Activated CD4-positive, alpha-beta memory T cell treated with anti-CD3 and anti-CD28 coated beads for 36 hours (primary cell): Measurements from ENCODE around the gene MAPK7. TPM values are rescaled to one million over a fixed set of nuclear protein-coding genes. Genes with fewer than 3 reads are reported as not detected.

ENCODE experiments used
- CTCF ChIA-PET: fragments of 350-600 bp; sonication (Branson Sonifier 250); formaldehyde crosslinking; loops from one replicate; lab custom pipeline; 2021; ENCODE audit warnings: antibody characterized with exemption, inconsistent platforms; lab: Charles Lee
- POLR2A ChIA-PET: fragments of 350-600 bp; sonication (Branson Sonifier 250); formaldehyde crosslinking; loops from one replicate; lab custom pipeline; 2021; ENCODE audit warnings: antibody characterized with exemption; lab: Charles Lee
- DNase-seq: peaks from one replicate; pipeline ENCODE4 v3.0.0-alpha.2; 2020
- H3K27ac Mint-ChIP-seq: one replicate; pipeline ENCODE4 v1.8.0; 2021; ENCODE audit warnings: mixed read lengths
- H3K27me3 Mint-ChIP-seq: one replicate; pipeline ENCODE4 v1.8.0; 2021; ENCODE audit warnings: mixed read lengths
- H3K36me3 Mint-ChIP-seq: one replicate; pipeline ENCODE4 v1.8.0; 2021; ENCODE audit warnings: mixed read lengths
- H3K4me1 Mint-ChIP-seq: one replicate; pipeline ENCODE4 v1.8.0; 2021; ENCODE audit warnings: low read depth, mixed read lengths
- H3K4me3 Mint-ChIP-seq: one replicate; pipeline ENCODE4 v1.8.0; 2021; ENCODE audit warnings: mild to moderate bottlenecking, mixed read lengths
- H3K9me3 Mint-ChIP-seq: one replicate; pipeline ENCODE4 v1.8.0; 2021; ENCODE audit warnings: mixed read lengths
- intact Hi-C: fragments of 100-400 bp; cut with micrococcal nuclease; formaldehyde crosslinking; loops from one replicate; pipeline ENCODE4 v1.15.1; 2023
- total RNA-seq, 2 experiments: library from RNA; stranded (reverse); gene quantifications; one replicate each; pipeline ENCODE4 v1.2.3, GENCODE V29; 2021

The MAPK7 gene
- total RNA-seq, 2 experiments from 2014 or later: 15.4 to 17.2 TPM

DNA sequence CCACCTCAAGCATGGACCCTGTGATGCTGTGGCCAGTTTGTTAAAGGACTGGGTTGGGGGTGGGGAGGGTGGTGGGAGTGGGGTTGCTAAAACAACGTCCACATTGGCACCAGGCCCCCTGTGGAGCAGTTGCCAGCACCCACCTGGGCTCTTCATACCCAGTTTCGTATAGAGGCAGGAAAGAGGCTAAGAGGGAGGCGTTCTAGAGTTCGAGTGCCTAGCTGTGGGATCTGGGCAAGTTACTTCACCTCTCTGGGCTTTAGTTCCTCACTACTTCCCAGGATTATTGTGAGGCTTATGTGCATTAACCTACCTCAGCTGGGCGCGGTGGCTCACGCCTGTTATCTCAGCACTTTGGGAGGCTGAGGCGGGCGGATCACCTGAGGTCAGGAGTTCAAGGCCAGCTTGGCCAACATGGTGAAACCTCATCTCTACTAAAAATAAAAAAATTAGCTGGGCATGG lies 7.3 kb downstream of the MAPK7 start:
- Mint-ChIP-seq H3K9me3 (no peaks in the 10 kb centered on the region), H3K27ac (no peak overlapping the region), H3K4me1 (peaks cover 4% of the 10 kb centered on the region), H3K4me3 (no peak overlapping the region), H3K36me3 (peaks cover 12% of the 10 kb centered on the region), H3K27me3 (no peaks in the 10 kb centered on the region)
- no peak for DNase-seq
- ChIA-PET POLR2A (no interaction called here), CTCF (no interaction called here)
- intact Hi-C loops: no loop called here

DNA sequence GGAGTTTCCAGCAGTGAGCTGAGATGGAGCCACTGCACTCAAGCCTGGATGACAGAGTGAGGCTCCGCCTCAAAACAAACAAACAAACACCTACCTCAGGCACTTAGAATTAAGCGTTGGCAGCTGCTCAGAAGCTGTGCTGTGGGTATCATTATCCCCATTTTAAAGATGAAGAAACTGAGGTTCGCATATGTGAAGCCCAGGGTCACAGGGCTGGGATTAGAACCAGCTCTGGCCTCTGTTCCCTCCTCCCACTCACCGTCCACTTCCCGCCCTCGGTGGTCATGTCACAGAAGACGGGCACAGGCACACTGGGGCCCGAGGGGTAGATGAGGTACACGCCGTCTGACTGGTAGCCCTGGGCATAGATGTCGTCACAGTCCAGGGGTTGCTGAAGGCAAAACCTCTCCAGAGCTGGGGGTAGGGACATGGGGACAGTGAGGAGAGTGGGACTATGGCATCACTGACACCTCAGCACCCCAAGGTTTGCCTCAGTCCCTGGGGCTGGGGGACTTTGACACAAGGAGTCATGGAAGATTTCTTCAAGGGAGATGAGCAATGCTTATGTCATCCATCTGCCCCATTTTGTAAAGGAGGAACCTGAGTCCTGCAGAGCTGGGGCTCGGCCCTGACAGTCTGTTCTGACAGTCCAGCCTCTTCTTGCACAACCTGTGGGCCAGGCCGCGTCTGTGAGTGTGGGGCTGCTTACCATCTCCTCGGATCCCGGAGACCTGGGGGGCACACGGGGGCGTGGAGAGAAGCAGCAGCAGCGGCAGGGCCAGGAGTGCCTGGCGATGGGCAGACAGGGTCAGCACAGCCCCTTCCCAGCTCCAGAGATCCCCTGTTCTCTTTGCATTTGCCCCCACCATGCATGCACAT lies 8.0 kb downstream of the MAPK7 start:
- no peak overlapping the region for H3K27ac Mint-ChIP-seq
- H3K36me3 Mint-ChIP-seq: peaks cover 5% of the 10 kb centered on the region
- DNase-seq: peak; percentile 23
- H3K27me3 Mint-ChIP-seq: no peaks in the 10 kb centered on the region
- CTCF ChIA-PET: no interaction called here
- intact Hi-C loops: no loop called here
- H3K9me3 Mint-ChIP-seq: no peaks in the 10 kb centered on the region
- peaks cover 4% of the 10 kb centered on the region for H3K4me1 Mint-ChIP-seq
- POLR2A ChIA-PET: interaction anchor here (0.9 kb wide), 1 partner anchor 8 kb away, joined by 5 read pairs; the partner anchor contains the start of gene MAPK7
- no peak overlapping the region for H3K4me3 Mint-ChIP-seq

DNA sequence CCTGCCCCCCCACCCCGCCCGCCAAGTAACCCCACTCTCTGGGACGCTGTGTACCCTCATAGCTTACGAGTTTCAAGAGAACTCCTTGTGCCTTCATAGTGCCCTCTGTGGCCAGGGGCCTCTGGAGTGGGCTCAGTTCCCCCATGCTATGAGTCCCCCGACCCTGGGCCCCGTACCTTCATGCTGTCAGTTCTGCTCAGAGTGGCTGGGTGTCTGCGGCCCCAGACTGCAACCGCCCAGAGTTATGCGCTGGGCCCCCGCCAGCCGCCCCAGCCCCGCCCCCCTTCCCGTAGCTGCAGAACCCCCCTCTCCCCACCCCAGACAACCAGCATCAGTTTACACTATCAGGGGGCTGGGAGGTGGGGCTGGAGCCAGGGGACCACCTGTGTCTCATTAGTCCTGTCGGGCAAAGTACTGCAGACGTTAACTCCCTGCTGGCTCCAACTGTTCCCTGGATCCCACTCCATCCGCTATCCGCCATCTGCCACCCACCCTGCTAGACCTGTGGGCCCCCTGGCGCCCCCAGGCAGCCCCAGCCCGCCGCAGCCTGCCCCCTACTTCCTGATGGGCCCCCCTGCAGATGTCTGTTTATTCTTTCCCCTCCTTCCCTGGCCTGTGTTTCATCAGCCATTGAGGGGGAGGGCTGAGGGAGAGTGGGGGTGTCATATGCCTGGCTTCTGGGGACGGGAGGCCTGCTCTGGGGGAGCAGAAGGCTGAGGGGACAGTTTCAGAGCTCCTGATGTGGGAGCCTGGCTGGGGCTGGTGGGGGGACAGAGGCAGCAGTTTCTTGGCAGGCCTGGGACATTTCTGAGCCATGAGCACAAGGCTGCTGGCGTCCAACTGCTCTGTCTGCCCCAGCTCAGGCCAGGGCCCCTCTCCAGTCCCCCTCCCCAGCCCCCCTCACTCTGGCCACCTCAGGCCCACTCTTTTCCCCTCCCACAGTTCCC lies 8.9 kb downstream of the MAPK7 start, which contains the start of gene MFAP4:
Gene MFAP4 (minus strand): TSS at position 217 of the 947 bp plus-strand sequence. CDS start 35 bp downstream, at position 182.
- peaks cover 4% of the 10 kb centered on the region for H3K4me1 Mint-ChIP-seq
- H3K27me3 Mint-ChIP-seq: no peaks in the 10 kb centered on the region
- H3K27ac Mint-ChIP-seq: no peak within 1 kb of the TSS
- no peak for DNase-seq
- peaks cover 3% of the 10 kb centered on the region for H3K36me3 Mint-ChIP-seq
- H3K9me3 Mint-ChIP-seq: no peaks in the 10 kb centered on the region
- CTCF ChIA-PET: no interaction called here
- intact Hi-C loops: no loop called here
- POLR2A ChIA-PET: interaction anchor here (0.9 kb wide), 1 partner anchor 9 kb away, joined by 5 read pairs; the partner anchor contains the start of gene MAPK7
- no peak within 1 kb of the TSS for H3K4me3 Mint-ChIP-seq

DNA sequence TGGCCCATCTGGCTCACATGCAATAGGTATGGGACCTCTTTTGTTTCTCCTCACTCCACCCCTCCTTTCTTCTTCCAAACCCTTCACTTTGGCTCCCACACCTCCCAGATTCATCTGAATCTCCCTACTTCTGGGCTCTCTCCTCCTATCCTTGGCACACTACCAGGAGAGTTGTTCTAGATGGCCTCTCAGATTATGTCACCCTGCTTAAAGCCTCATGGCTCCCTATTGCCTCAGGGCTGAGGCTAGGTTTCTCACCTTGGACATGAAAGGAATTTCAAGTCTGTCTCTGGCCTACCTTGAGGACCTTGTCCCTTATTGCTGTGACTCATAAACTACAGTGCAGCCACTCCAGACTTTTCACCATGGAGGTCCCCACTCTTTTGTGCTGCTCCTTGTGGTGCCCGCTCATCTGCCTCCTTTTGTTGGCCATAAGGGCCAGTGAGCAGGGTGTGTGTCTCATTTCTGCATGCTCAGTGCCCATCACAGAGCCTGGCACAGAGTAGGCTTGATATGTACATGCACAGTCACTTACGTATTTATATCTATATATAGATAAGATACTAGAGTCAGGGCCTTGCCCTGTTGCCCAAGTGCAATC lies 9.7 kb downstream of the MAPK7 start:
- Mint-ChIP-seq H3K9me3 (no peaks in the 10 kb centered on the region), H3K4me3 (no peak overlapping the region), H3K27ac (no peak overlapping the region), H3K36me3 (peaks cover 1% of the 10 kb centered on the region), H3K4me1 (peaks cover 4% of the 10 kb centered on the region), H3K27me3 (no peaks in the 10 kb centered on the region)
- ChIA-PET POLR2A (no interaction called here), CTCF (no interaction called here)
- no peak for DNase-seq
- intact Hi-C loops: no loop called here

DNA sequence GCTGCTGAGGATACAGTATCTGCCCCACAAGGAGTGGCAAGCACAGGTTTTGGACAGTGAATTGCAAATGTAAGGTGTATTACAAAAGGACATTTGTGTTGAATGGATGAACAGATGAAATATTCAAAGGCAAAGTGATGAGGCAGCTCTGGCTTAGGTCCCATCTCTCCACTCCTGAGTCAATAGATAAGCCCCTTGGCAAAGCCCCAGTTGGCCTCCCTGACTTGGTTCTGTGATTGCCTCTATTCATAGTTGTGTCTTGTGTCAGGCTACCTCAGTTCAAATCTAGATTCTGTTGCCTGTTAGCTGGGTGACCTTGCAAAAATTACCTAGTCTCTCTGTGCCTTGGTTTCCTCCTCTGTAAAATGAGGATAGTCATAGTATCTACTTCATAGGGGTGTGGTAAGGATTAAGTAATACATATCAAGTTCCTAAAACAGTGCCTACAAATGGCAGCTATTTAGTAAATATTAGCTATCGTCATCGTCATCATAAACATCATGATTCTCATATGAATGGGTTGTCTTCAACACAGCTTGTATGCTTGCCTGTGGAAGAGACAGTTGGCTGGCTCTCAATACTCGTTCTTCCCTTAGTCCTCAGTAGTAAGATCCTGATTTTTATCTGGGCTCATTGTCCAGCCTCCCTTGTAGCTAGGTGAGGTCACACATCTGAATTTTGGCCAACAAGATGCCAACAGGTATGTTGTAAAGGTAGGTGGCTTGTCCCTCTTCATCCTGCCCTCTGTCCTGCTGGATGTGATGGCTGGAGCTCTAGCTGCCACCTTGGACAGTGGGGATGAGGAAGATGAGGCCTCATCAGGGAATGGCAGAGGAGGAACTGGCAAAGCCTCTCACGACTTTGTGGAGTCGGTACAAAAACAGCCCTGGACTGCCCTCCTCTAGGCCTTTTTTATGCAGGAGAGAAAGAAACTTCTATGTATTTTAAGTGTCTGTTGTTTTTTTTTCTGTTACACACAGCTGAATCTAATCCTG lies 10.8 kb downstream of the MAPK7 start:
- ChIA-PET CTCF (interaction anchor here (1.2 kb wide), 1 partner anchor 26 kb away, joined by 7 read pairs; the partner anchor contains the start of gene B9D1), POLR2A (no interaction called here)
- no peaks in the 10 kb centered on the region for H3K9me3 Mint-ChIP-seq
- intact Hi-C loops: no loop called here
- H3K27me3 Mint-ChIP-seq: no peaks in the 10 kb centered on the region
- H3K36me3 Mint-ChIP-seq: no peaks in the 10 kb centered on the region
- DNase-seq: no peak
- H3K27ac Mint-ChIP-seq: no peak overlapping the region
- no peak overlapping the region for H3K4me3 Mint-ChIP-seq
- peaks cover 4% of the 10 kb centered on the region for H3K4me1 Mint-ChIP-seq

DNA sequence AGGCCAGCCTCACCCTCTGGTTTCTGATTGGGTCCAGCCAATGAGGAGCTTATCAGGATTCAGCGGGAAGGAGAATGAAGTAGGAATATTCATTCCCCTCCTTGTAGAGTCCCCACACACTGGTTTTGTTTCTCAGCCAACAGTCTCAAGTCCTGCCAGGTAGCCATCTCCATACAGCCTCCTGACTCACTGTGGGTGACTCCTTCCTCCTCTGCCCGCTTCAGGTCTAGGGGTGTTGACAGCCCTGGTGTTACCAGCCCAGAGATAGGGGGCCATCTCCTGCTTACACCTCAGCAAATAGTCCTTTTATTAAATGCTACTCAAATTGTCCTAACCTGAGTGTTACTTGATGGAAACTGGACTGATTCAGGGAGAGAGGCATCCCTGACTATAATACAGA lies 12.7 kb downstream of the MAPK7 start:
- no peak for DNase-seq
- intact Hi-C loops: no loop called here
- H3K4me3 Mint-ChIP-seq: no peak overlapping the region
- H3K4me1 Mint-ChIP-seq: peaks cover 4% of the 10 kb centered on the region
- H3K27me3 Mint-ChIP-seq: no peaks in the 10 kb centered on the region
- POLR2A ChIA-PET: no interaction called here
- CTCF ChIA-PET: interaction anchor here (1.3 kb wide), 1 partner anchor 28 kb away, joined by 3 read pairs; no protein-coding TSS in a partner anchor
- H3K9me3 Mint-ChIP-seq: no peaks in the 10 kb centered on the region
- no peak overlapping the region for H3K27ac Mint-ChIP-seq
- H3K36me3 Mint-ChIP-seq: no peaks in the 10 kb centered on the region

DNA sequence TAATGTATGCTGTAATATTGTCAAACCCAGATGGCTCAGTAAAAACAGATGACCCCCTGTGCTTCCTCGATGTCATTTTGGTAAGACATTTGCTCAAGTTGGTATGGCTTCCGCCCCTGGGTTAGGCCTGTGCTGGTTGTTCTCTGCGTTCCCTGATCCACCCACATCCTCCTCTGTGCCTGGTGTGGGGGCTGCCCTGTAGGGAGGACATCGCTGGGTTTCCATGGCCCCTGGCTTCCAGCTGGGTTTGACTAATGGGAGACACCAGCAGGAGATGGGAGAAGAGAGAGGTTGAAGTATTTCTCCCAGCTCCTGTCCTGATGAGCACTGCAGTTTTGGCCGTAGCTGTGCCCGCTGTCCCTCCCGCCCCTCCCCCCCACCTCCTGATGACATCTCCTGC lies 13.1 kb downstream of the MAPK7 start:
- POLR2A ChIA-PET: no interaction called here
- no peak overlapping the region for H3K4me3 Mint-ChIP-seq
- H3K27me3 Mint-ChIP-seq: no peaks in the 10 kb centered on the region
- no peaks in the 10 kb centered on the region for H3K36me3 Mint-ChIP-seq
- no peak overlapping the region for H3K27ac Mint-ChIP-seq
- no peaks in the 10 kb centered on the region for H3K9me3 Mint-ChIP-seq
- CTCF ChIA-PET: interaction anchor here (1.3 kb wide), 1 partner anchor 28 kb away, joined by 3 read pairs; no protein-coding TSS in a partner anchor
- H3K4me1 Mint-ChIP-seq: peaks cover 2% of the 10 kb centered on the region
- intact Hi-C loops: no loop called here
- DNase-seq: no peak

DNA sequence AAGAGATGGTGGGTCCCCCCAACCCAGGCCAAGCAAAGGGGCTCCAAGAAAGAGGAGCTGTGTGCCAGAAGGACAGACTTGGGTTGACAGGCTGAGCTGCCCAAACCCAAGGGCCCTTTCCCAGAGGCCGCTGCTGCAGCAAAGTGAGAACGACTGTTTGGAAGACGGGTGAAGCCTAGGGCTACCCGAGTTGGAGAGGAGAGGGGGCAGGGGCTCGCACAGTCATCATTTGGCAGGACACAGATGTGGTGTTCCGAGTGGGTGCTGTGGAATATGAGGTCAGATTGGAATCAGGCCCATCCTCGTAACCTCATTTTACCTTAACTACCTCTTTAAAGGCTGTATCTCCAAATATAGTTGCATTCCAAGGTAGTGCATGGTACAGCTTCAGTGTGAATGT lies 14.0 kb downstream of the MAPK7 start:
- H3K27me3 Mint-ChIP-seq: no peaks in the 10 kb centered on the region
- ChIA-PET POLR2A (no interaction called here), CTCF (interaction anchor here (0.9 kb wide), 1 partner anchor 29 kb away, joined by 3 read pairs; the partner anchor contains the start of gene B9D1)
- no peak overlapping the region for H3K4me3 Mint-ChIP-seq
- no peaks in the 10 kb centered on the region for H3K9me3 Mint-ChIP-seq
- no peak for DNase-seq
- no peaks in the 10 kb centered on the region for H3K36me3 Mint-ChIP-seq
- no peaks in the 10 kb centered on the region for H3K4me1 Mint-ChIP-seq
- H3K27ac Mint-ChIP-seq: no peak overlapping the region
- intact Hi-C loops: no loop called here

DNA sequence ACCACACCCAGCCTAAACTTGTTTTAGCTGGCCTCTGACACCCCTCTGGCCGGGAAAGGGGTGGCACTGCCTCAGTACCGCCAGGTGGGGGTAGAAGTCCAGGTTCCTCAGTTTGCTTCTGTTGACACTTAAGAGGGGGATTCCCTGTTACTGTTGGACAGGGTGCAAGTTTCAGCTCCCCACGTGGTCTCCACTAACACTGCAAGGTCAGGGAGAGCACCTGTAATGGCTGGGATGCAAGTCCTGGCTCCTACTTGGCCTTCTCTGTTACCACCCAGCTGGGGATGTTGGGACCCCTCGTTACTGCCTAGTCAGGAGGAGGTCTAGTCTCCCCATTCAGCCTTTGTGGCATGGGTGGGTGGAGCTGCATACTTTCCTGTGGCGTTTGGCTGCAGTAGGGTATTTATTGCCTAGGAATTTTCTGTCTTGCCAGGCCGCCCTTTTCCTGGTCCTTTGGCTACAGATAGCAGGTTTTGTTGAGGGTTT lies 19.3 kb downstream of the MAPK7 start:
- H3K9me3 Mint-ChIP-seq: no peaks in the 10 kb centered on the region
- H3K4me3 Mint-ChIP-seq: no peak overlapping the region
- H3K27me3 Mint-ChIP-seq: peaks cover 3% of the 10 kb centered on the region
- DNase-seq: no peak
- no peak overlapping the region for H3K27ac Mint-ChIP-seq
- ChIA-PET CTCF (interaction anchor here (0.9 to 1.1 kb wide), 2 partner anchors 35 to 50 kb away, joined by 3 to 4 read pairs; partner anchors contain the start of gene B9D1), POLR2A (no interaction called here)
- intact Hi-C loops: no loop called here
- no peaks in the 10 kb centered on the region for H3K4me1 Mint-ChIP-seq
- H3K36me3 Mint-ChIP-seq: no peaks in the 10 kb centered on the region

DNA sequence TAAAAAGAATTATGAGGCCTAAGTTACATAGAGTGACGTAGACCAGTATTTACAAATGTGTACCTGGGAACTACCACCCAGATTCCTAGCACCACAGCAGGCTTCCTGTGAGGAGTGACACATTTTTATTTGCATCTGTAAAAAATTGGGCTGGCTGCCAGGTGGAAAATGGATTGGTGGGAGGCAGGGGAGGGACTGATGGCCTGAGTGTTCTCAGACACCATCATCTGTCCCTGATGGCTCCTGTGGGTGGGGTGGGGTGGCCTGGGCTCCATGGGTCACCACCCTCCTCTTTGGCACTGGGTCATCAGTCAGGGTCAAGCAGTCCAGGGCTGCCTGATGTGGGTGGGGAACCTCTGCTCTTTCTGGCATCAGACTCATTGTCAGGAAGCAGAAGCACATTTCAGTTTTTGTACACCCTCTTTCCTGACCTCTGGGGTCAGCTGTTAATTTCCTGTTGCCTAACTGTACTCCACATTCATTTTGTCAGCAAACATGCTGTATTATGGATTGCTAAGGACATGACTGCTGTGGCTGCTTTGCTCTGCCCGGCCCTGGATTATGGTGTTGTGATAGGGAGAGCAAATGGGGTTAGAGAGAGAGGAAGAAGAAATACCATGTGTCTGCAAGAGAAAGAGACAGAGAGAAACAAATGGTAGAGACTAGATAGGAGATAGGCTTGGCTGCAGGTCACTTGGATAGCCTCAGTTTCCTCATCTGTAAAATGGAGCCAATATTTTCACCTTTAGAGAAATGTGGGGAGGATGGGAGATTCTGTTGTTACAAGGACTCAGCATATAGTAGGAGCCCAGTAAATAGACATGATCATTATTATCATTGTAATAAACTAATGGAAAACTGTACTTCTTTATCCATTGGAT lies 20.2 kb downstream of the MAPK7 start:
- peaks cover 3% of the 10 kb centered on the region for H3K27me3 Mint-ChIP-seq
- H3K27ac Mint-ChIP-seq: no peak overlapping the region
- H3K36me3 Mint-ChIP-seq: no peaks in the 10 kb centered on the region
- H3K9me3 Mint-ChIP-seq: no peaks in the 10 kb centered on the region
- intact Hi-C loops: no loop called here
- ChIA-PET CTCF (interaction anchor here (1.1 kb wide), 1 partner anchor 36 kb away, joined by 3 read pairs; the partner anchor contains the start of gene B9D1), POLR2A (no interaction called here)
- H3K4me3 Mint-ChIP-seq: no peak overlapping the region
- no peaks in the 10 kb centered on the region for H3K4me1 Mint-ChIP-seq
- no peak for DNase-seq
